Memory B cell (primary cell): ENCODE measurements around the gene C1orf74.

ENCODE experiments used
- ATAC-seq: fragments of 150-1000 bp; cut with Tn5 transposase; 2 replicates; pipeline ENCODE4 v1.10.0; 2021; ENCODE audit warnings: low read depth, mild to moderate bottlenecking, moderate library complexity
- DNase-seq, 2 donors: peaks; one replicate each; pipeline ENCODE4 v3.0.0; 2022; ENCODE audit warnings: low spot score in 2 of 2
- H3K27ac Mint-ChIP-seq: one replicate; pipeline ENCODE4 v1.8.0; 2022; ENCODE audit warnings: mild to moderate bottlenecking, moderate library complexity, mixed read lengths
- H3K27me3 Mint-ChIP-seq: one replicate; pipeline ENCODE4 v1.8.0; 2022; ENCODE audit warnings: mixed read lengths
- H3K36me3 Mint-ChIP-seq: one replicate; pipeline ENCODE4 v1.8.0; 2022; ENCODE audit warnings: mild to moderate bottlenecking, mixed read lengths
- H3K4me1 Mint-ChIP-seq: one replicate; pipeline ENCODE4 v1.8.0; 2022; ENCODE audit warnings: mixed read lengths
- H3K4me3 Mint-ChIP-seq: one replicate; pipeline ENCODE4 v1.8.0; 2022; ENCODE audit warnings: mild to moderate bottlenecking, moderate library complexity, mixed read lengths
- H3K9me3 Mint-ChIP-seq: one replicate; pipeline ENCODE4 v1.8.0; 2022; ENCODE audit warnings: mixed read lengths

The C1orf74 gene

DNA sequence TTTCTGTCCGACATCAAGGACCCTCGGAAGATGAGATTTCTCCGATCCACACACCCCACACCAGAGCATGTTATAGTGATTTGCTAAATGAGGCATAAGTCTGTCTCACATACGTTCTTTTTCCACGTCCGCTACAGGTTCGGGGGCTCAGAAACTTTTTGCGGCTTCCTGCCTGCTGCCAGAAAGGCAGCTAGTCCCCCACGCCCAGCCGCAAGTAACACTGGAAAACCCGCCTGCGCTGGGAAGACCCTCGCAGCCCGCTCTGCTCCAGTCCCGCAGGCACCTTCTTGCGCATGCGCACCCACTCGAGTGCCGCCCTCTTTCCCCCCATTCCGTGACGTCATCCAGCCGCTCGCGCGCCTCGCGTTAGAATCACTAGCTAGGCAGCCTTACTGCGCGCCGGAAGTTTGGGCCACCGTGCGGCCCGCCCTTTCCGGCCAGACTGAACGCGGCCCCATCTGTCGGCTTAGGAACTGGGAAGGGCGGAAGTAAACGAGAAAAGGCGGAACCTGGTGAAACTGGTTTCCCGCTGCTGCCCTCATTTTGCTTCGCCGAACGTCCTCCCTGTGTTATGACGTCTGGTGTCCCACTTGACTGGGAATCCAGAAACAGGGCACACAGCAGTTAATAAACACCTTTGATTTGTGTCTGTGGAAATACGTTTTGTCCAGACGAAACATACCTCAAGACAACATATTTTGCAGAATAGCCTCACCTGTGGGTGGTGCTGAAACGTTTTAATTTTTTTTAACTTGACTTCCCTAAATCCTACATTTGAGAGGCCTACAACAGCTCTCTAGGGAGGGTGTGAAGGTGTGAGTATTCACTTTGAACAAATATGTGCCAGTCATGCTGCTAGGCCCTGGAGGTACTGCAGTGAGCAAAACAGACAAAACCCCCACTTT is at the start of gene C1orf74:
Gene C1orf74 (minus strand): TSS at position 295 of the 905 bp plus-strand sequence. CDS start 925 bp downstream, outside the sequence.
- peaks cover 17% of the 10 kb centered on the region for H3K36me3 Mint-ChIP-seq
- peak; percentile 99 for ATAC-seq
- H3K4me1 Mint-ChIP-seq: peaks cover 11% of the 10 kb centered on the region
- peak; percentile 99 to 100 for DNase-seq
- no peaks in the 10 kb centered on the region for H3K9me3 Mint-ChIP-seq
- peak within 1 kb of the TSS; percentile 87 for H3K4me3 Mint-ChIP-seq
- H3K27ac Mint-ChIP-seq: peak within 1 kb of the TSS; percentile 93
- H3K27me3 Mint-ChIP-seq: peaks cover 2% of the 10 kb centered on the region

DNA sequence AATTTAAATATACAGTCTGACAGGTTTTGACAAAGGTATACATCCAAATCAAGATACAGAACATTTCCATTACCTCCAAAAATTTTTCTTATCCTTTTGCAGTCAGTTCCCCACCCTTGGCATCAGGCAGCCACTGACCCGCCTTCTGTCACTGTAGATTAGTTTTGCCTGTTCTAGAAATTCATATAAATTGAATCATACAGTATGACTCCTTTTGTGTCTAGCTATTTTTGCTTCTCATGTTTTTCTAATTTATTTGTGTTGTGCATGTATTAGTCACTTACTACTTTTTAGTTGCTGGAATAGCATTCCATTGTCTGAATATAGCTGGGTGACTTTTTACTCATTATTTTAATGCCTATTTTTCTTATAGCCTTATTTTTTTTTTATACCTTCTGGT is 47.3 kb upstream of the C1orf74 start:
- Mint-ChIP-seq H3K9me3 (no peaks in the 10 kb centered on the region), H3K4me1 (peaks cover 17% of the 10 kb centered on the region), H3K36me3 (peaks cover 32% of the 10 kb centered on the region), H3K27me3 (no peaks in the 10 kb centered on the region), H3K27ac (no peak overlapping the region), H3K4me3 (no peak overlapping the region)
- DNase-seq (no peak), ATAC-seq (no peak)

DNA sequence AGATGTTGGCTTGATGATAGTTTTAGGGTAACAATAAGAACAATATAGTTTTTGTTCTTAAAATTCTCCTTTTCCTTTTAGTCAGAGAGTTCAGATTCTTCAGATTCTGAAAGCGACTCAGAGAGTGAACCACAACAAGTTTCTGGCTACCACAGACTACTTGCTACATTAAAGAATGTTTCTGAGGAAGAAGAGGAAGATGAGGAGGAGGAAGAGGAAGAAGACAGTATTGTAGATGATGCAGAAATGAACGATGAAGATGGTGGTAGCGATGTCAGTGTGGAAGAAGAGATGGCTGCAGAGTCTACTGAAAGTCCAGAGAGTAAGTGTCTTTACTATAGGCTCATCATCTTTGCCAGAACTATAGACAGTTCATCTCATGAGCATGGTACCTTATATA is 46.4 kb upstream of the C1orf74 start:
- no peak for ATAC-seq
- peaks cover 29% of the 10 kb centered on the region for H3K36me3 Mint-ChIP-seq
- H3K27ac Mint-ChIP-seq: no peak overlapping the region
- H3K27me3 Mint-ChIP-seq: no peaks in the 10 kb centered on the region
- no peak overlapping the region for H3K4me3 Mint-ChIP-seq
- peaks cover 17% of the 10 kb centered on the region for H3K4me1 Mint-ChIP-seq
- DNase-seq: no peak
- no peaks in the 10 kb centered on the region for H3K9me3 Mint-ChIP-seq

DNA sequence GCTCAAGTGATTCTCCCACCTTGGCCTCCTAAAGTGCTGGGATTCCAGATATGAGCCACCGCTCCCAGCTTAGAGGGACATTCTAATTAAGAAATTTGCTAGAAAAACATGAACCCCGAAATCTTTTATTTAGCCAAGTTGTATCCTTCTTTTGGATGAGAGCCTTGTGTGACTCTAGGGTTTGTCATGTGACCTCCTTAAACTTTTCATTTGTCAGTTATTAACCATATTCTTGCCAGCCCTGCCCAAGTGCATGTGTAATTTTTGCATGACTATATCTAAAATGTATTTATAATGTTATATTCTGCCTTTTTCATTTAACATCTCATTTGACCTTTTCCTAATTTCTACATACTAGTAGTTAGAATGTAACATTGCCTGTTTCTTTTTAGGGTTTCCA is 45.4 kb upstream of the C1orf74 start:
- H3K4me1 Mint-ChIP-seq: peaks cover 17% of the 10 kb centered on the region

GRCh38 chr1:209827384-209828262 is 43.3 kb upstream of the C1orf74 start, which contains the start of gene UTP25:
Gene UTP25 (plus strand): TSS chr1:209827972. CDS start chr1:209828064, 92 bp downstream.
- Mint-ChIP-seq H3K36me3 (peaks cover 11% of the 10 kb centered on the region), H3K4me1 (peaks cover 18% of the 10 kb centered on the region), H3K27me3 (peaks cover 4% of the 10 kb centered on the region), H3K27ac (peak within 1 kb of the TSS; percentile 91), H3K4me3 (peak within 1 kb of the TSS; percentile 95), H3K9me3 (no peaks in the 10 kb centered on the region)
- DNase-seq: peak; percentile 87 to 97
- ATAC-seq: peak; percentile 84

More for the DNA sequence above, 45.4 kb upstream of the C1orf74 start:
- Mint-ChIP-seq H3K27ac (no peak overlapping the region), H3K36me3 (peaks cover 26% of the 10 kb centered on the region), H3K27me3 (no peaks in the 10 kb centered on the region), H3K4me3 (peak overlapping the region; percentile 73), H3K9me3 (no peaks in the 10 kb centered on the region)
- DNase-seq (no peak), ATAC-seq (no peak)

DNA sequence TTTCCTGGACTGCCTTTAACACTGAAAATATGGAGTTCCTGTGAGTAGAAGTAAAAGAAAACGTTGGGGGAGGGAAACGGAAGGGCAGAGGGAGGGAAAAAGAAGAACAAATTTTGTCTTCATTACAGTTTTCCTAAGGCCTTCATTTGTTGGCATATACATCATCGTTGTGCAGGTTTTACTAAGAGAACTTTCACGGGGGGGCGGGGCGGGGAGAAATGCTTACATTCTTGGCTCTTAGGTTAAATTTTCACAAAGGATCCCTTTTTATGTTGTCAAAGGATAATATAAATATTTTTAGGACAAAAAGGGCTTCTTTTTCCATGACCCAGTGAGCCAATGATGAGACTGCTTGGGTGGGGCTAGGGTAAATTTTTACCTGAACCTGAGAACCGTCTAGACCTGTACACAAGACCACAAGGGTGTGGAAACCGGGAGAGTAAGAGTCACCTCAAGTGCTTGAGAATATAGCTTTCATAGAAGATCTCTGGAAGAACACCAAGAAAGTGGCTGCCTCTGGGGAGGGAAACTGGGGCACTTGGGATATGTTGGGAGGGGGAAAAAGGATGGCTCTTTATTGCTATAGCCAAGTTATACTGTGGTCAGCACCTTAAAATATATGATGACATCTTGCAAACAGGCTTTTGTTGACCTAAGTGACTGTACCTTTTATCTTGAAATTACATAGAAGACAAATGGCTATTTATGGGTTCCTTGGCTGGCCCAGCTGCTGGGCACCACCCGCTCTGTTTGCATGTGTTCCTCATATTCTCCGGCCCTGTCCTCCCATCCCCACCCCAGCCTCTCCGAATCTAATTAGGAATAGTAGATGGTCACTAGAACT is 41.5 kb upstream of the C1orf74 start:
- peaks cover 12% of the 10 kb centered on the region for H3K27me3 Mint-ChIP-seq
- H3K4me1 Mint-ChIP-seq: peaks cover 18% of the 10 kb centered on the region
- no peak overlapping the region for H3K4me3 Mint-ChIP-seq
- peaks cover 2% of the 10 kb centered on the region for H3K36me3 Mint-ChIP-seq
- ATAC-seq (no peak), DNase-seq (no peak)
- H3K27ac Mint-ChIP-seq: peak overlapping the region; percentile 62
- H3K9me3 Mint-ChIP-seq: no peaks in the 10 kb centered on the region

DNA sequence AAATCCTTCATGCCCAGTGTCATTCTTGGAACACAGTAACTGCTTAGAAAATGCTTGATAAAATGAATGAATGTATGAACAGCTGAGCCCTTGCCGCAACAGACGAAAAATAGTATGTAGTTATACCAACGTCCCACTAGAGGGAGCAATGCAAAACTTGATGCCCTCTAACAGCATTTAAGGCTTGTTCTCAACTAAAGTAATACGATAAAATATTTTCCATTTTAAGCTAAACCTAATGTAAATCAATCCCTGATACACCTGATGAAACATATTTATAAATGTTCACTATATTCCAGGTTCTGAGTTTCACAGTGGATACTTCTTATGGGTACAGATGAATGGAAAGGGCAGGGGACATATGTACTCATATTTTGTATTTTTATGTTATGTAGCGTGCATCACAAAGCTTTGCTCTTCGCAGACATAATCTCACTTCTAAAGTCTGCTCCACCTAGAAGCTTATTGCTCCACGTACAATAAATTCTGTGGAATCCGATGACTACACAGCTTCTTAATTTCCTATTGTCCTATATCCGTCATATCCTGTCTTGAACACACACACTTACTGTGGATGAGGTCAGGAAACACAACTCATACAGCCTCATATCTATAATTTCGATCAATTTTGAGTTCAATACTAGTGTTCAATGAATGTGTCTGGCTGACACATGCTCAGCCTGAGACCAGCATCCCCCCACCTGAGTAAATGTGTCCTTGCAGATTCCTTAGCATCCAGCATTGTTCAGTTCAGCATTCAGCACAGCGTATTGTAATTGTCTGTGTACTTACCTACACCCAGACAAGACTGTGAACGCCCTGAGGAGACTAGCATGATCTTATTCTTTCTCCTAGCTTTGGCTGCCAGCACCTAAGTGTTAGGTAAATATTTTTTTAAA is 39.0 kb upstream of the C1orf74 start:
- H3K36me3 Mint-ChIP-seq: no peaks in the 10 kb centered on the region
- no peaks in the 10 kb centered on the region for H3K9me3 Mint-ChIP-seq
- ATAC-seq: peak; percentile 23
- peaks cover 9% of the 10 kb centered on the region for H3K4me1 Mint-ChIP-seq
- no peak overlapping the region for H3K27ac Mint-ChIP-seq
- peaks cover 18% of the 10 kb centered on the region for H3K27me3 Mint-ChIP-seq
- peak in 1 of 2 donors; percentile 9 for DNase-seq
- H3K4me3 Mint-ChIP-seq: no peak overlapping the region

DNA sequence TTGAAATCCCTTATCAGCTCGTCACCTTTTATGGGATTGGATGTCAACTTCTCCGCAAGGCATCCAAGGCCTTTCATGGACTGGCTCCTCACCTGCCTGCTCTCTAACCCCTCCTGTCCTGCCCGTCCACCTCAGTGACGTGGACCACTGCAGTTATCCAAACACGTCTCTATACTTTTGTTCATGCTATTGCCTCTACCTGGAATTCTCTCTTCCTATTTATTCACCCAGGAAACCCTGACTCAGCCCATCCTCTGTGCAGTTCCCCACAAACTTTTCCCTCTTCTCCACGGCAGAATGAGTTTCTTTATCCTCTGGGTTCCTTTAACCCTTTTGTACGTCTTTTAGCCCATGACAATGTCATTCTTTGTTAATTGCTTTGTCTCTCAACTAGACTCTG is 38.3 kb upstream of the C1orf74 start:
- DNase-seq (no peak), ATAC-seq (no peak)
- Mint-ChIP-seq H3K4me1 (peaks cover 9% of the 10 kb centered on the region), H3K27me3 (peaks cover 19% of the 10 kb centered on the region), H3K36me3 (no peaks in the 10 kb centered on the region), H3K4me3 (no peak overlapping the region), H3K9me3 (no peaks in the 10 kb centered on the region), H3K27ac (no peak overlapping the region)

DNA sequence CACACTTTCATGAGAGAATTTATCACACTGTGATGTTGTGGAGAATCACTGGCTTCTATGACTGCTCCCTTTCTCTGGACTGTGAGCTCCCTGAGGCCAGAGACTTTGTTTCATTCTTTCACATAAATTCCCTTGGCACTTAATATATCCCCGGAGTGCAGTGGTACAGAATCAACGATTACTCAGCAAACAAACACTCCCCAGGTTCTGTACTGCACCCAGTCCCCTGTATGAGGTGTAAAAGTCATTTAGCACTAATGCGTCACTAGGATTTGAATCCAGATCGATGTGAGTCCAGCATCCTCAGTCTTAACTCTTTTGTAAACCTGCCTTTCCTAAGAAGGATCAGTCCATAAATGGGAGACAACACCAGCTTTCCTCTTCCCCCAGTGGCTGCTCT is 36.6 kb upstream of the C1orf74 start:
- ATAC-seq (no peak), DNase-seq (no peak)
- Mint-ChIP-seq H3K4me1 (peaks cover 6% of the 10 kb centered on the region), H3K36me3 (no peaks in the 10 kb centered on the region), H3K27ac (no peak overlapping the region), H3K4me3 (no peak overlapping the region), H3K27me3 (peaks cover 24% of the 10 kb centered on the region), H3K9me3 (no peaks in the 10 kb centered on the region)

GRCh38 chr1:209819058-209819457 is 34.7 kb upstream of the C1orf74 start:
- DNase-seq (no peak), ATAC-seq (no peak)
- no peak overlapping the region for H3K27ac Mint-ChIP-seq
- no peaks in the 10 kb centered on the region for H3K36me3 Mint-ChIP-seq
- H3K4me1 Mint-ChIP-seq: peaks cover 6% of the 10 kb centered on the region
- no peak overlapping the region for H3K4me3 Mint-ChIP-seq
- no peaks in the 10 kb centered on the region for H3K9me3 Mint-ChIP-seq
- H3K27me3 Mint-ChIP-seq: peaks cover 24% of the 10 kb centered on the region

DNA sequence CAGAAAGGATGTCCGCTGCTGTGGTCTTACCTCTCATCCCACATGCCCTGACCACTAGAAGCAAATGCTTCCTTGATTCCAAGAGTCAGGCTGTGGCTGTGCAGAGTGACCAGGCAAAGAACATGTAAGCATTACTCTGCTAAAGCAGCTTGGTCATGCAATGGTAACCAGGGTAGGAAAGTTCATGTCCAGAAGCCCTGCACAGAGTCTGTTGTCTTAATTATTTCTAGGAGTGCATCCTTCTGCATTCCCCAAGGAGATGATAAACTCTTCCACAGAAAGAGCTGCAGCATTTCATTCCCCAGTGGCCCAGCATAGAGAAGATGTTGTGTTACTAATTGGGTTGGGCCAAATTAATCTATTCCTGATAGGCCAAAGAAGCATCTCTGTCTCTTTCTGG is 33.3 kb upstream of the C1orf74 start:
- Mint-ChIP-seq H3K4me3 (no peak overlapping the region), H3K4me1 (peaks cover 2% of the 10 kb centered on the region), H3K27me3 (peaks cover 21% of the 10 kb centered on the region), H3K9me3 (no peaks in the 10 kb centered on the region), H3K36me3 (no peaks in the 10 kb centered on the region), H3K27ac (no peak overlapping the region)
- no peak for ATAC-seq
- no peak for DNase-seq

GRCh38 chr1:209816923-209817322 is 32.6 kb upstream of the C1orf74 start:
- Mint-ChIP-seq H3K36me3 (no peaks in the 10 kb centered on the region), H3K27me3 (peaks cover 19% of the 10 kb centered on the region)
- no peak for DNase-seq

More at GRCh38 chr1:209816923-209817322, 32.6 kb upstream of the C1orf74 start:
- no peak for ATAC-seq
- H3K4me3 Mint-ChIP-seq: no peak overlapping the region
- no peaks in the 10 kb centered on the region for H3K9me3 Mint-ChIP-seq
- H3K27ac Mint-ChIP-seq: no peak overlapping the region
- H3K4me1 Mint-ChIP-seq: no peaks in the 10 kb centered on the region
